Keratinocyte (primary cell): ENCODE results near the gene ADGRB2. TPM values are rescaled to one million over a fixed set of nuclear protein-coding genes. Genes with fewer than 3 reads are reported as not detected.

Experiments
- DNase-seq: peaks from one replicate; pipeline ENCODE4 v3.0.0-alpha.2; 2011; ENCODE audit warnings: low read depth, missing footprints, low spot score
- FAIRE-seq: peaks from 2 replicates; lab custom pipeline; 2011; peaks lifted over from hg19 to GRCh38; lab: Jason Lieb, UNC
- H2AFZ ChIP-seq: 2 replicates; pipeline ENCODE4 v1.6.0; 2012; ENCODE audit warnings: low read length, control low read depth, inconsistent platforms; ENCODE audit not compliant: control insufficient read depth
- H3K27ac ChIP-seq: 2 replicates; pipeline ENCODE4 v1.5.1; 2011; ENCODE audit warnings: low read length; ENCODE audit not compliant: control insufficient read depth, insufficient read depth
- H3K27me3 ChIP-seq: 3 replicates; pipeline ENCODE4 v1.6.0; 2011; ENCODE audit warnings: low read length; ENCODE audit not compliant: control insufficient read depth, insufficient read depth; ENCODE audit errors: extremely low read depth
- H3K36me3 ChIP-seq, 2 experiments: 2 replicates in 1 of 2; 3 replicates in 1 of 2; pipeline ENCODE4 v1.5.1; 2011; ENCODE audit warnings: low read length in 2 of 2, mild to moderate bottlenecking in 1 of 2; ENCODE audit not compliant: control insufficient read depth in 2 of 2, insufficient read depth in 2 of 2; ENCODE audit errors: extremely low read depth in 1 of 2
- H3K4me1 ChIP-seq: 3 replicates; pipeline ENCODE4 v1.5.1; 2011; ENCODE audit warnings: low read length; ENCODE audit not compliant: control insufficient read depth, insufficient read depth; ENCODE audit errors: extremely low read depth
- H3K4me2 ChIP-seq: 3 replicates; pipeline ENCODE4 v1.6.0; 2011; ENCODE audit warnings: low read depth, low read length; ENCODE audit not compliant: control insufficient read depth, insufficient read depth; ENCODE audit errors: extremely low read depth
- H3K4me3 ChIP-seq, 3 experiments: fragments of 200-600 bp in 1 of 3; sonication (generic) in 1 of 3; 2 replicates in 2 of 3; 3 replicates in 1 of 3; pipeline ENCODE4 v1.5.1; 2011 to 2016; ENCODE audit warnings: low read length in 3 of 3, mild to moderate bottlenecking in 3 of 3, control low read depth in 2 of 3, inconsistent platforms in 1 of 3, low read depth in 1 of 3, mixed read lengths in 1 of 3, mixed run types in 1 of 3, moderate library complexity in 1 of 3; ENCODE audit not compliant: control insufficient read depth in 2 of 3, insufficient read depth in 2 of 3; ENCODE audit errors: extremely low read depth in 1 of 3
- H3K79me2 ChIP-seq: 2 replicates; pipeline ENCODE4 v1.6.0; 2012; ENCODE audit warnings: low read length; ENCODE audit not compliant: control insufficient read depth, insufficient read depth
- H3K9ac ChIP-seq: 3 replicates; pipeline ENCODE4 v1.6.0; 2011; ENCODE audit warnings: low read length; ENCODE audit not compliant: control insufficient read depth, insufficient read depth; ENCODE audit errors: extremely low read depth
- H3K9me1 ChIP-seq: 3 replicates; pipeline ENCODE4 v1.6.0; 2011; ENCODE audit warnings: low read length; ENCODE audit not compliant: control insufficient read depth, insufficient read depth; ENCODE audit errors: extremely low read depth
- H3K9me3 ChIP-seq: 2 replicates; pipeline ENCODE4 v1.5.1; 2012; ENCODE audit warnings: low read depth, low read length; ENCODE audit not compliant: control insufficient read depth
- H4K20me1 ChIP-seq: 3 replicates; pipeline ENCODE4 v1.6.0; 2011; ENCODE audit warnings: low read length; ENCODE audit not compliant: control insufficient read depth, insufficient read depth; ENCODE audit errors: extremely low read depth
- EZH2 ChIP-seq: IDR thresholded peaks from one replicate; pipeline ENCODE4 v1.6.1; 2012; ENCODE audit warnings: inconsistent platforms, mild to moderate bottlenecking, low read length, moderate library complexity
- dilution Hi-C: fragments of 300-500 bp; cut with MboI; formaldehyde crosslinking; loops from one replicate; pipeline ENCODE4 v1.7.0; 2020; ENCODE audit warnings: low sequenced_read_pairs; ENCODE audit not compliant: extremely low pct_ligation_motif_present
- polyA plus RNA-seq, 5 experiments: library from polyadenylated mRNA; depleted of rRNA in 3 of 5; stranded (reverse) in 3 of 5; stranded (forward) in 1 of 5; unstranded in 1 of 5; fragments of >200 nt; gene quantifications; 1 replicate in 1 of 5; 2 replicates in 3 of 5; 3 replicates in 1 of 5; pipeline versions ENCODE4 v1.2.1 to v1.2.3, GENCODE V29; 2011 to 2012; ENCODE audit warnings: missing spikeins in 2 of 5, low read depth in 1 of 5, low replicate concordance in 1 of 5
- TF ChIP-seq, protein P1 (sequence below), 3 experiments: IDR thresholded peaks in 1 of 3; conservative IDR thresholded peaks in 1 of 3; optimal IDR thresholded peaks in 1 of 3; 2 replicates in 2 of 3; 3 replicates in 1 of 3; pipeline versions ENCODE3 to v1.5.1; 2011; ENCODE audit warnings: low read length in 3 of 3, mild to moderate bottlenecking in 3 of 3, moderate library complexity in 2 of 3, control low read depth in 1 of 3, inconsistent platforms in 1 of 3; ENCODE audit not compliant: insufficient read depth in 2 of 3; ENCODE audit errors: extremely low read depth in 1 of 3

Gene ADGRB2
- polyA plus RNA-seq, 1 donor (not counting 4 experiments of a cell fraction or from before 2014, with no cell fraction given): 0.68 TPM

DNA sequence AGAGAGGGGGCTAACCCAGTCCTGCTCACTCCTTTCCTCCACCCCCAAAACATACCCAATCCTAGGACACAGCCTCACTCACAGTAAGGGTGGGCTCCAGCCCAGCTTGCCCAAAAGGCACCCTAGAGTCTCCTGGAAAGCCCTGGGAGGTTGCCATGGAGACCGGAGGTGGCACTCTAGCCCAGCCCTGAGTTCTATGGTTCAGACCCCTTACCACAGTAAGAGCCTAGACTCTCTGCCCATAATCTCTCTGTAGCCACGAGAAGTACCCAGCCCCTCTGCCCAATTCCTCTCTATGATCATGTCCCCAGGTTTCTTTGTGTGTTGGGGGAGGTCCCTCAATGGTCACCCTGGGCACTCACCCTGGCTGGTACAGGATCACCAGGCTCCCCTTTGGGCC lies 74.8 kb downstream of the ADGRB2 start:
- peaks cover 58 to 64% of the 10 kb centered on the region in 2 experiments for H3K36me3 ChIP-seq
- no peaks in the 10 kb centered on the region for H3K27me3 ChIP-seq
- no peaks in the 10 kb centered on the region for H3K79me2 ChIP-seq
- H3K9me3 ChIP-seq: no peaks in the 10 kb centered on the region
- H3K9me1 ChIP-seq: no peaks in the 10 kb centered on the region
- DNase-seq: no peak
- no peak for FAIRE-seq
- no peak for TF ChIP-seq EZH2
- TF ChIP-seq, protein P1, sequence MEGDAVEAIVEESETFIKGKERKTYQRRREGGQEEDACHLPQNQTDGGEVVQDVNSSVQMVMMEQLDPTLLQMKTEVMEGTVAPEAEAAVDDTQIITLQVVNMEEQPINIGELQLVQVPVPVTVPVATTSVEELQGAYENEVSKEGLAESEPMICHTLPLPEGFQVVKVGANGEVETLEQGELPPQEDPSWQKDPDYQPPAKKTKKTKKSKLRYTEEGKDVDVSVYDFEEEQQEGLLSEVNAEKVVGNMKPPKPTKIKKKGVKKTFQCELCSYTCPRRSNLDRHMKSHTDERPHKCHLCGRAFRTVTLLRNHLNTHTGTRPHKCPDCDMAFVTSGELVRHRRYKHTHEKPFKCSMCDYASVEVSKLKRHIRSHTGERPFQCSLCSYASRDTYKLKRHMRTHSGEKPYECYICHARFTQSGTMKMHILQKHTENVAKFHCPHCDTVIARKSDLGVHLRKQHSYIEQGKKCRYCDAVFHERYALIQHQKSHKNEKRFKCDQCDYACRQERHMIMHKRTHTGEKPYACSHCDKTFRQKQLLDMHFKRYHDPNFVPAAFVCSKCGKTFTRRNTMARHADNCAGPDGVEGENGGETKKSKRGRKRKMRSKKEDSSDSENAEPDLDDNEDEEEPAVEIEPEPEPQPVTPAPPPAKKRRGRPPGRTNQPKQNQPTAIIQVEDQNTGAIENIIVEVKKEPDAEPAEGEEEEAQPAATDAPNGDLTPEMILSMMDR (optimal IDR thresholded peaks at IDR 0.05 in 1 of 3, IDR thresholded peaks at IDR 0.05 in 1 of 3, conservative IDR thresholded peaks at IDR 0.05 in 1 of 3; ENCODE audit: extremely low read depth in 1 of 3, insufficient read depth in 2 of 3, low read length in 3 of 3): no peak
- peak overlapping the region; percentile 30 for H3K4me2 ChIP-seq
- H2AFZ ChIP-seq: no peak overlapping the region
- dilution Hi-C loops: no loop called here
- no peak overlapping the region for H3K4me3 ChIP-seq
- H3K9ac ChIP-seq: no peak overlapping the region
- peak overlapping the region; percentile 35 for H3K27ac ChIP-seq
- no peaks in the 10 kb centered on the region for H4K20me1 ChIP-seq
- peaks cover 17% of the 10 kb centered on the region for H3K4me1 ChIP-seq

DNA sequence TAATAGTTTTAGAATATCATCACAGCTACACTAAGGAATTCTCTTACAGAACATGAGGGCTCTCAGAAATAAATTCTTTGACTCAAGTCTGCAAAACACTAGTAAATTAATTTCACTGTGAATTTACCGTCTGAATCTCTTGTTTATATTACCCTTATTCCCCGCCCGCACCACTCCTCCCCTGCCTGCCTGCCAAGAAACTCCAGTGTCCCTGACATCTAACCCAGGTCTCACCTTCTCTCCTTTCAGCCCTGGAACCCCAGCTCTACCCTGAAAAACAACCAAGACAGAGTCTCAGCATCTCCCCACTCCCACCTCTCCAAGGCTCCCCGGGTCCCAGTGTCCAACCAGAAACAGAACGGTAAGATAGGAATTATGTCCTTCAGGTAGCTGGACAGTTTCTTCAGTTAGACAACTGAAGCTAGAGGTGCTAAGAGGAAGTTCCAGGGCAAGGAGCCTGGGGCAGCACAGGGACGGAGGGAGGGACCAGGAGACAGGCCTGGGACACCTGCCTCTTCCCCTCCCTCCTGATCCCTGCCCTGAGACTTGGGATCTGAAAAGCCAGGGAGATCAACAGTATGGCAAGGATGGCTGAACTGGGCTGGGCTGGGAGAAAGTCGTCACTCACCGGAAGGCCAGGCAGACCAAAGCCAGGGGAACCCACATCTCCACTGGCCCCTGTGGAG lies 75.8 kb downstream of the ADGRB2 start:
- H3K9me1 ChIP-seq: no peaks in the 10 kb centered on the region
- no peaks in the 10 kb centered on the region for H3K27me3 ChIP-seq
- H3K4me3 ChIP-seq: no peak overlapping the region
- peaks cover 17% of the 10 kb centered on the region for H3K4me1 ChIP-seq
- peaks cover 54 to 66% of the 10 kb centered on the region in 2 experiments for H3K36me3 ChIP-seq
- dilution Hi-C loops: no loop called here
- TF ChIP-seq EZH2: no peak
- TF ChIP-seq, protein P1 (optimal IDR thresholded peaks at IDR 0.05 in 1 of 3, IDR thresholded peaks at IDR 0.05 in 1 of 3, conservative IDR thresholded peaks at IDR 0.05 in 1 of 3; ENCODE audit: extremely low read depth in 1 of 3, insufficient read depth in 2 of 3, low read length in 3 of 3): no peak
- H3K9ac ChIP-seq: no peak overlapping the region
- no peaks in the 10 kb centered on the region for H3K79me2 ChIP-seq
- no peak overlapping the region for H3K4me2 ChIP-seq
- H4K20me1 ChIP-seq: no peaks in the 10 kb centered on the region
- DNase-seq (no peak), FAIRE-seq (no peak)
- no peak overlapping the region for H2AFZ ChIP-seq
- no peaks in the 10 kb centered on the region for H3K9me3 ChIP-seq
- no peak overlapping the region for H3K27ac ChIP-seq
